Heart left ventricle (tissue), 13 donors: ENCODE measurements around the gene UVRAG.

Experiments used
- CTCF ChIP-seq, 12 donors: fragments of 200-600 bp; sonication (generic) in 4 of 12; IDR thresholded peaks; one replicate each; pipeline versions ENCODE4 v1.5.0 to v1.8.0; 2018 to 2022; ENCODE audit warnings: antibody characterized with exemption in 12 of 12, mild to moderate bottlenecking in 5 of 12
- POLR2A ChIP-seq, 2 donors: fragments of 450-650 bp; IDR thresholded peaks; one replicate each; pipeline ENCODE4 v1.6.1; 2017; ENCODE audit warnings: antibody characterized with exemption in 2 of 2, mild to moderate bottlenecking in 2 of 2, moderate library complexity in 2 of 2
- donor health status: ischemic (EF 13 %, LVEDD 7.1; RV severe dilation, severe dysfunction).
- donor health status: DM: no; HTN: yes; CAD: no.
- donor health status: DM: no; HTN: no; CAD: no.
- donor health status: ischemic (EF 25% LVEDD 6.9; RV normal size, moderate dysfunction).
- donor health status: ischemic (EF 25% LVEDD 5.7; RV mildly dilated, moderate dysfunction).
- donor health status: ischemic (EF 35%, LVEDD 5.7; RV mildly dilated, moderate dysfunction).
- donor health status: nonischemic (EF 11% LVEDD 7.7; RV severe dilation, severe dysfunction).
- donor health status: DM: yes; HTN: yes; CAD: no.
- donor health status: PGD.
- donor health status: ischemic (EF 29% LVEDD 5.4; RV normal size, mild dysfunction).
- donor health status: nonischemic (EF 23%, LVEDD 6.1; RV moderate dilation, normal function).

GRCh38 chr11:75770102-75770501, 44.9 kb upstream of the UVRAG start:
- no peak for TF ChIP-seq CTCF (IDR thresholded peaks at IDR 0.05)
- no peak for TF ChIP-seq POLR2A (IDR thresholded peaks at IDR 0.05)
